HT1080 (cell line): Measurements from ENCODE around the gene PGPEP1. TPM values are rescaled to one million over a fixed set of nuclear protein-coding genes. Genes with fewer than 3 reads are reported as not detected.
"Not testable (repeated sequence)": the region's sequence is repeated elsewhere in the genome, so short reads cannot be mapped to it uniquely, and the experiment has no call there.

Source experiments
- DNase-seq: peaks from one replicate; pipeline ENCODE4 v3.0.0-alpha.2; 2015; ENCODE audit warnings: low read depth
- total RNA-seq: library from RNA; depleted of rRNA; stranded (reverse); fragments of >200 nt; shearing (Covaris generic); gene quantifications from 2 replicates; pipeline ENCODE4 v1.2.3, GENCODE V29; 2014

PGPEP1 gene
- total RNA-seq, 1 experiment from 2014 or later = 20.9 TPM

GRCh38 chr19:18308051-18308947 lies 32.1 kb upstream of the PGPEP1 start:
- DNase-seq = no peak

GRCh38 chr19:18308948-18309325 lies 31.5 kb upstream of the PGPEP1 start:
- DNase-seq = no peak

GRCh38 chr19:18309525-18310064 lies 30.8 kb upstream of the PGPEP1 start:
- no peak for DNase-seq

- DNase-seq = no peak
Measured at GRCh38 chr19:18310118-18310909, 30.1 kb upstream of the PGPEP1 start.

- DNase-seq = no peak
Measured at GRCh38 chr19:18310966-18311365, 29.4 kb upstream of the PGPEP1 start.

- DNase-seq = no peak
Measured at GRCh38 chr19:18311502-18312091, 28.8 kb upstream of the PGPEP1 start.

- DNase-seq = no peak
Measured at GRCh38 chr19:18312092-18312534, 28.3 kb upstream of the PGPEP1 start.

- DNase-seq = no peak
Measured at GRCh38 chr19:18313398-18313797, 27.0 kb upstream of the PGPEP1 start.

GRCh38 chr19:18317961-18318800 lies 22.2 kb upstream of the PGPEP1 start:
- no peak for DNase-seq

GRCh38 chr19:18319591-18320135 lies 20.7 kb upstream of the PGPEP1 start:
- no peak for DNase-seq

GRCh38 chr19:18320865-18321733 lies 19.3 kb upstream of the PGPEP1 start:
- no peak for DNase-seq

GRCh38 chr19:18321734-18322102 lies 18.7 kb upstream of the PGPEP1 start:
- no peak for DNase-seq

- DNase-seq = peak; percentile 61
Measured at GRCh38 chr19:18322318-18322758, 18.1 kb upstream of the PGPEP1 start.

GRCh38 chr19:18322759-18323460 lies 17.5 kb upstream of the PGPEP1 start, which contains the start of gene LSM4:
Gene LSM4, minus strand, starts transcription at chr19:18323076. Its CDS starts 56 bp downstream, at chr19:18323020.
- DNase-seq = peak; percentile 97

GRCh38 chr19:18324373-18324731 lies 16.0 kb upstream of the PGPEP1 start:
- DNase-seq = not testable (repeated sequence)

- no peak for DNase-seq
Measured at GRCh38 chr19:18326772-18327171, 13.6 kb upstream of the PGPEP1 start.

- DNase-seq = peak; percentile 95
Measured at GRCh38 chr19:18328340-18329034, 11.9 kb upstream of the PGPEP1 start.

GRCh38 chr19:18329035-18329376 lies 11.4 kb upstream of the PGPEP1 start:
- DNase-seq = no peak
